ENCODE measurements around the gene ARMC9. TPM values are rescaled to one million over a fixed set of nuclear protein-coding genes. Genes with fewer than 3 reads are reported as not detected.
A peak's percentile ranks its signal among the peaks of the same experiment; 100 is the strongest.

ARMC9 gene
- total and polyA plus RNA-seq, 2 of the 13 experiments (the other 11 are each of a cell fraction or from before 2014, with no cell fraction given): 9.1 to 12.8 TPM

GRCh38 chr2:231198291-231199173 is at the start of gene ARMC9 (continued):
- TF ChIP-seq ARID5B (CRISPR knock-in tag; IDR thresholded peaks at IDR 0.05) (no peak; the same call in 1 of the 2 replicates), SALL2 (CRISPR knock-in tag; IDR thresholded peaks at IDR 0.05) (peak; percentile 64; the same call in 1 of the 2 replicates), SKI (IDR thresholded peaks at IDR 0.05; ENCODE audit: partially characterized antibody) (peak; percentile 60), TSC22D2 (CRISPR knock-in tag; IDR thresholded peaks at IDR 0.05; ENCODE audit: borderline replicate concordance) (peak; percentile 65; the same call in 1 of the 2 replicates), HNRNPK (IDR thresholded peaks at IDR 0.05; ENCODE audit: low read depth, low read length, poor library complexity, severe bottlenecking) (no peak), JDP2 (CRISPR knock-in tag; IDR thresholded peaks at IDR 0.05; ENCODE audit: borderline replicate concordance) (no peak), HMG20B (CRISPR knock-in tag; conservative IDR thresholded peaks at IDR 0.05) (no peak), ZNF138 (CRISPR knock-in tag; IDR thresholded peaks at IDR 0.05; ENCODE audit: low read depth) (peak; percentile 93), ZNF274 (CRISPR knock-in tag; IDR thresholded peaks at IDR 0.05) (no peak; the same call in none of the 2 replicates), ZNF839 (CRISPR knock-in tag; IDR thresholded peaks at IDR 0.05; ENCODE audit: borderline replicate concordance) (no peak), KDM5A (IDR thresholded peaks at IDR 0.05; ENCODE audit: borderline replicate concordance, low read length) (peak; percentile 60; the same call in 1 of the 2 replicates), MBNL3 (CRISPR knock-in tag; conservative IDR thresholded peaks at IDR 0.05) (no peak), MNT (IDR thresholded peaks at IDR 0.05) (no peak), IRF9 (CRISPR knock-in tag; IDR thresholded peaks at IDR 0.05; ENCODE audit: borderline replicate concordance) (0 out of 2 replicates have a peak, but pooled peaks have one; percentile 48), CREM (IDR thresholded peaks at IDR 0.05) (0 out of 2 replicates have a peak, but pooled peaks have one; percentile 14), CREM (CRISPR knock-in tag; IDR thresholded peaks at IDR 0.05) (no peak)
- TF ChIP-seq, protein P1, sequence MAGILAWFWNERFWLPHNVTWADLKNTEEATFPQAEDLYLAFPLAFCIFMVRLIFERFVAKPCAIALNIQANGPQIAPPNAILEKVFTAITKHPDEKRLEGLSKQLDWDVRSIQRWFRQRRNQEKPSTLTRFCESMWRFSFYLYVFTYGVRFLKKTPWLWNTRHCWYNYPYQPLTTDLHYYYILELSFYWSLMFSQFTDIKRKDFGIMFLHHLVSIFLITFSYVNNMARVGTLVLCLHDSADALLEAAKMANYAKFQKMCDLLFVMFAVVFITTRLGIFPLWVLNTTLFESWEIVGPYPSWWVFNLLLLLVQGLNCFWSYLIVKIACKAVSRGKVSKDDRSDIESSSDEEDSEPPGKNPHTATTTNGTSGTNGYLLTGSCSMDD (CRISPR knock-in tag; IDR thresholded peaks at IDR 0.05): no peak

All from HepG2 (cell line).